Activated CD8-positive, alpha-beta memory T cell treated with anti-CD3 and anti-CD28 coated beads, Interleukin-2, amount 50 U/mL, for 1 hour (primary cell): ENCODE measurements around the gene VSTM2B.
"Not testable (repeated sequence)": the region's sequence is repeated elsewhere in the genome, so short reads cannot be mapped to it uniquely, and the experiment has no call there.

ENCODE experiments used
- DNase-seq: peaks from one replicate; pipeline ENCODE4 v3.0.0-alpha.2; 2020; ENCODE audit errors: extremely low read depth

Gene VSTM2B

GRCh38 chr19:29530540-29531457 lies 5.0 kb downstream of the VSTM2B start:
- no peak for DNase-seq

- no peak for DNase-seq
These were observed 5.7 kb downstream of the VSTM2B start for GRCh38 chr19:29531458-29532025.

- DNase-seq: no peak
These were observed 6.3 kb downstream of the VSTM2B start for GRCh38 chr19:29532097-29532496.

GRCh38 chr19:29532956-29533355 lies 7.2 kb downstream of the VSTM2B start:
- DNase-seq: no peak

GRCh38 chr19:29533578-29534544 lies 8.1 kb downstream of the VSTM2B start:
- DNase-seq: no peak

GRCh38 chr19:29535214-29535831 lies 9.5 kb downstream of the VSTM2B start:
- DNase-seq: no peak

GRCh38 chr19:29535984-29536508 lies 10.3 kb downstream of the VSTM2B start:
- no peak for DNase-seq

GRCh38 chr19:29537181-29537580 lies 11.4 kb downstream of the VSTM2B start:
- DNase-seq: no peak

- DNase-seq: no peak
These were observed 11.8 kb downstream of the VSTM2B start for GRCh38 chr19:29537601-29538000.

GRCh38 chr19:29538146-29538545 lies 12.4 kb downstream of the VSTM2B start:
- no peak for DNase-seq

- no peak for DNase-seq
These were observed 12.9 kb downstream of the VSTM2B start for GRCh38 chr19:29538651-29539050.

GRCh38 chr19:29539131-29539530 lies 13.3 kb downstream of the VSTM2B start:
- DNase-seq: no peak

GRCh38 chr19:29539670-29540069 lies 13.9 kb downstream of the VSTM2B start:
- DNase-seq: no peak

- no peak for DNase-seq
These were observed 14.3 kb downstream of the VSTM2B start for GRCh38 chr19:29540114-29540513.

- no peak for DNase-seq
These were observed 15.9 kb downstream of the VSTM2B start for GRCh38 chr19:29541473-29542253.

- no peak for DNase-seq
These were observed 16.5 kb downstream of the VSTM2B start for GRCh38 chr19:29542327-29542726.

GRCh38 chr19:29542776-29543175 lies 17.0 kb downstream of the VSTM2B start:
- no peak for DNase-seq

- DNase-seq: no peak
These were observed 17.6 kb downstream of the VSTM2B start for GRCh38 chr19:29543381-29543780.

- DNase-seq: no peak
These were observed 19.0 kb downstream of the VSTM2B start for GRCh38 chr19:29544656-29545360.

- DNase-seq: not testable (repeated sequence)
These were observed 19.7 kb downstream of the VSTM2B start for GRCh38 chr19:29545447-29545846.
